ENCODE data around the gene SYAP1. TPM values are rescaled to one million over a fixed set of nuclear protein-coding genes. Genes with fewer than 3 reads are reported as not detected.
"Not testable (repeated sequence)": the region's sequence is repeated elsewhere in the genome, so short reads cannot be mapped to it uniquely, and the experiment has no call there.

The SYAP1 gene
- total RNA-seq, 1 experiment from 2014 or later: 49.8 TPM

DNA sequence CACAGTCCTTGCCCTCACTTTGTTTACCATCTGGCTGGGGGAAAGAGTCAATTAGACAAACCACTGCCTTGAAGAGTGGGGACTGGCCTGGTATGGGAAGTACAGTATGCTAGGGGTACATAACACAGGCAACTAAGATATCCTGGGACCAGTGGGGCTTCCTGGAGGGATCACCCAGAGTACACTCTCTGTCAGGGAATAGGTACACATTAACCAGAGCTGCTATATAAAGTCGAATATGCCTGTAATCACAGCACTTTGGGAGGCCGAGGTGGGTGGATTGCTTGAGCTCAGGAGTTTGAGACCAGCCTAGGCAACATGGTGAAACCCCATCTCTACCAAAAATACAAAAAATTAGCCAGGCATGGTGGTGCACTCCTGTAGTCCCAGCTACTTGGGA is 60.4 kb downstream of the SYAP1 start:
- not testable (repeated sequence) for H3K4me1 ChIP-seq; H3K9me3 ChIP-seq (replicated peaks); H3K27ac ChIP-seq; H3K36me3 ChIP-seq; DNase-seq; H3K4me3 ChIP-seq; H3K27me3 ChIP-seq

- H3K27me3 ChIP-seq: no peaks in the 10 kb centered on the region
- no peaks in the 10 kb centered on the region for H3K36me3 ChIP-seq
- H3K27ac ChIP-seq: no peak overlapping the region
- no peaks in the 10 kb centered on the region for H3K9me3 ChIP-seq (replicated peaks)
- no peak for DNase-seq
- no peak overlapping the region for H3K4me3 ChIP-seq
- H3K4me1 ChIP-seq: no peaks in the 10 kb centered on the region
Observed at GRCh38 chrX:16783452-16783851, 64.0 kb downstream of the SYAP1 start.

- not testable (repeated sequence) for H3K36me3 ChIP-seq; H3K4me3 ChIP-seq; H3K9me3 ChIP-seq (replicated peaks); DNase-seq; H3K27ac ChIP-seq; H3K4me1 ChIP-seq; H3K27me3 ChIP-seq
Observed at GRCh38 chrX:16784440-16784839, 65.0 kb downstream of the SYAP1 start.

DNA sequence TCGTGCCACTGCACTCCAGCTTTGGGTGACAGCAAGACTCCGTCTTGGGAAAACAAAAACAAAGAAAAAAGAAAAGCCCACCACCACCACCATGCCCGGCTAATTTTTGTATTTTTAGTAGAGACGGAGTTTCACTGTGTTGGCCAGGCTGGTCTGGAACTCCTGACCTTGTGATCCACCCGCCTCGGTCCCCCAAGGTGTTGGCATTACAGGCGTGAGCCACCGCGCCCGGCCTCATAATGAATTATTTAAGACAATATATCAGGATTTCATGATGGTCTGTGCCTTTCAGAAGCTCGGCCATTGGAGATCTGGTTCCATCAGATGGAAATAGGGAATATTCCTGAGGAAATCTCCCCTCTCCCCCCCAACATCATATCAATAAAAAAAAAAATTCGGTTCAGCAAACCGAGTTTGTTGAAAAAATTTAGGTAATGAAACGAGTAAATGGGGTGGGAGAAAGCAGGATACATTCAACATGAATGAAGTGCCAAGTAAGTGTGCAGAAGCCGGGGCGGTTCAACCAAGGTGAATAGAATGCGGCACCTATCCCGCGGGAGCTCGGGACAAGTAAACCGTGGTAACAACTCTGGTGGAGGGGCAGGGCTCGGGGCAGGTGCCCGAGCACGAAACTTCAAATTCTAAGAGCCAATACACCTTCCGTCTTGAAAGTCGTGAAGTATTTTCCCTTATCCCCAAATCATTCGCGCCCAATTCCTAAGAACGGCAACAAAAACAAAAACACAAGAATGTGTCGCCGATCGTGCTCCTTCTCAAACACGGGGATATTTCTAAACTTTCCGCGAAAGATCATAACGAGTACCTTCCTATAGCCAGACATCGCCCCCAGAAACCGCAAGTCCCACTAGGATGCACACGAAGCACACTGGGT is 66.1 kb downstream of the SYAP1 start:
- Histone ChIP-seq H3K4me1 (no peaks in the 10 kb centered on the region), H3K4me3 (peak overlapping the region; percentile 64), H3K27ac (no peak overlapping the region), H3K27me3 (no peaks in the 10 kb centered on the region), H3K9me3 (replicated peaks) (no peaks in the 10 kb centered on the region), H3K36me3 (peaks cover under 1% of the 10 kb centered on the region; the same call in 1 of the 2 replicates)
- DNase-seq: peak in 1 of 2 experiments; percentile 7

GRCh38 chrX:16786139-16786790 is 66.9 kb downstream of the SYAP1 start, which contains the start of gene TXLNG:
Gene TXLNG (plus strand): TSS chrX:16786466. CDS start chrX:16786488, 22 bp downstream.
- Histone ChIP-seq H3K9me3 (replicated peaks) (no peaks in the 10 kb centered on the region), H3K36me3 (peaks cover 7% of the 10 kb centered on the region; the same call in 1 of the 2 replicates), H3K27ac (peak within 1 kb of the TSS; percentile 41; the same call in 1 of the 2 replicates), H3K4me3 (peak within 1 kb of the TSS; percentile 64), H3K4me1 (no peaks in the 10 kb centered on the region), H3K27me3 (no peaks in the 10 kb centered on the region)
- peak; percentile 99 for DNase-seq

DNA sequence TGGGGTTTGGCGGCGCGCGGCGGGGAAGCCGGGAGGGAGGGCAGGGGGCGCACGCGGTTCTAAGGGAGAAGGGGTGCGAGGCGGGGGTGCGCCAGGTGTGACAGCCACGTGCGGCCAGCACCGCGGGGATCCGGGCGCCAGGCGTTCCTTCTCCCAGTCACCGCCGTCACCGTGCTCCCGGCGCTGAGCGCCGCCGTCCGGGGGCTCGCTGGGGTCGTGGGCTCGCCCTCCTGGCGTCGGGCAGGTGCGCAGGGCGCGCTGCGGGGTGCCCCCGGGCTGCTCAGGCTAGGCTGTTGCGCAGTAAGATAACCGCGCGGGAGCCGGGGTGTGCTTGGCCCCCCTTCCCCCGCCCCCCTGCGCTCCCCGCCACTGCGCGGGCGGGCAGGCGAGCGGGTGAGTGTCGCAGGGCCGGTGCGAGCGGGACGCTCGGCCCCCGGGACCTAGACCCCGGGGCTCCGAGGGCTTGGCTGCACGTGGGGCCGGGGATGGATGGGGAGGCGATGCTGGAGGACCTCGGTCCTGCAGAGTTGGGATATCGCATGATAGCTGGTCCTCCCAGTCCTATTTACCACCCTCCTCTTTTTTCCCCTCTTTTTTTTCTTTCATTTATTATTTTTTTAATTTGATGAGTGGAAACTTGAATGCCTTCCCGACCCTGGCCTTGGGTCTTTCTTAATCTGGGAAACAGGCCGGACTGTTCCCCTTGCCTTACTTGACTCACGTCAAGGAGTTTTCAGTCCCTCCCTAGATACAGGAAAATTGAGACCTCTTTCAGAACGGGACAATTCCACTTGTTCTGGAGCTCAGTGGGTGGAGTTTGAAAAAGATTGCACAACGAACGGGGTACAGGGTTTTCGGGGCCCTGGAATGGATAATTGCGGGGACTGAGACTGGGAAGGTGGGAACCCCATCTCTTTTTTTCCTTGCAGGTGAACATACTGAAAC is 67.7 kb downstream of the SYAP1 start:
- H3K27ac ChIP-seq: no peak overlapping the region; the same call in 1 of the 2 replicates

DNA sequence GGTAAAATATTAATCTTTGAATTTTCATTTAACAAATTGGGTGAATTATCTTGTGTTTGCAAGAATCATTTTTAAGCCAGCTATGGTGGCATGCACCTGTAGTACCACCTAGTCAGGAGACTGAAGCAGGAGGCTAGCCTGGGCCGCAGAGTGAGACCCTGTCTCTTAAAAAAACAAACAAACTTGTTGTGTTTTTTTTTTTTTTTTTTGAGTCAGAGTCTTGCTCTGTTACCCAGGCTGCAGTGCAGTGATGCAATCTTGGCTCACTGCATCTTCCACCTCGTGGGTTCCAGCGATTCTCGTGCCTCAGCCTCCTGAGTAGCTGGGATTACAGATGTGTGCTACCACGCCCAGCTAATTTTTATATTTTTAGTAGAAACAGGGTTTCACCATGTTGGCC is 69.1 kb downstream of the SYAP1 start:
- Histone ChIP-seq H3K27me3 (no peaks in the 10 kb centered on the region), H3K27ac (no peak overlapping the region), H3K4me3 (no peak overlapping the region), H3K4me1 (no peaks in the 10 kb centered on the region), H3K36me3 (peaks cover 15% of the 10 kb centered on the region; the same call in 1 of the 2 replicates), H3K9me3 (replicated peaks) (no peaks in the 10 kb centered on the region)
- no peak for DNase-seq

More for the DNA sequence above, 67.7 kb downstream of the SYAP1 start:
- H3K36me3 ChIP-seq: peaks cover 10% of the 10 kb centered on the region; the same call in 1 of the 2 replicates
- peak; percentile 16 to 24 for DNase-seq
- no peaks in the 10 kb centered on the region for H3K27me3 ChIP-seq
- H3K4me3 ChIP-seq: peak overlapping the region; percentile 64
- H3K4me1 ChIP-seq: no peaks in the 10 kb centered on the region
- H3K9me3 ChIP-seq (replicated peaks): no peaks in the 10 kb centered on the region

- H3K27ac ChIP-seq: no peak overlapping the region
- peaks cover 26% of the 10 kb centered on the region for H3K36me3 ChIP-seq
Observed at GRCh38 chrX:16796298-16796697, 76.9 kb downstream of the SYAP1 start.

GRCh38 chrX:16797358-16797757 is 77.9 kb downstream of the SYAP1 start:
- H3K27ac ChIP-seq: no peak overlapping the region
- no peak for DNase-seq
- H3K9me3 ChIP-seq (replicated peaks): no peaks in the 10 kb centered on the region
- no peaks in the 10 kb centered on the region for H3K4me1 ChIP-seq
- no peaks in the 10 kb centered on the region for H3K27me3 ChIP-seq
- no peak overlapping the region for H3K4me3 ChIP-seq
- H3K36me3 ChIP-seq: peaks cover 26% of the 10 kb centered on the region

More at GRCh38 chrX:16796298-16796697, 76.9 kb downstream of the SYAP1 start:
- no peaks in the 10 kb centered on the region for H3K4me1 ChIP-seq
- H3K9me3 ChIP-seq (replicated peaks): no peaks in the 10 kb centered on the region
- no peak overlapping the region for H3K4me3 ChIP-seq
- H3K27me3 ChIP-seq: no peaks in the 10 kb centered on the region
- DNase-seq: no peak

- H3K27ac ChIP-seq: no peak overlapping the region
- no peaks in the 10 kb centered on the region for H3K9me3 ChIP-seq (replicated peaks)
- H3K4me3 ChIP-seq: no peak overlapping the region
- no peak for DNase-seq
- no peaks in the 10 kb centered on the region for H3K4me1 ChIP-seq
- H3K27me3 ChIP-seq: no peaks in the 10 kb centered on the region
- peaks cover 27% of the 10 kb centered on the region for H3K36me3 ChIP-seq
Observed at GRCh38 chrX:16797841-16798240, 78.4 kb downstream of the SYAP1 start.

- Histone ChIP-seq H3K4me3 (no peak overlapping the region), H3K36me3 (peaks cover 23% of the 10 kb centered on the region), H3K27ac (no peak overlapping the region), H3K27me3 (no peaks in the 10 kb centered on the region), H3K9me3 (replicated peaks) (no peaks in the 10 kb centered on the region), H3K4me1 (no peaks in the 10 kb centered on the region)
- DNase-seq: no peak
Observed at GRCh38 chrX:16804923-16805464, 85.6 kb downstream of the SYAP1 start.

DNA sequence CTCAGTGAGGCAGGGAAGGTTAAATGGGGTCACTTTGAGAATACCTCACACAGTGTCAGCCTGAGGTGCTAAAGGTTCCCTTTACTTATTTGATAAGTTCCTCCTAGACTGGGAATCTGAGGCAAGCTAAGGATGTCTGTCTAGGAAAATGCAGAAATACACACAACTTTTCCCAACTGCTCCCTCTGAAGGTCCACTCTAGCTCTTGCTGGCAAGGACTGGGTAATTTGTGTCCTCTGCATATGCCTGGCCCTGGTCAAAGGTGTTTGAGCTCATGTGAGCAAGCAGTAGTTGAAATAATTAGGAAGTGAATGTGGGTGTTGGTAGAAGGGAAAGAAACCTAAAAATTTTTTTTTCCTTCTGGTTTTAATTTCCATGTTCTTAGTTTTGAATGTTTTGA is 88.1 kb downstream of the SYAP1 start:
- no peak overlapping the region for H3K27ac ChIP-seq
- peak; percentile 7 to 43 for DNase-seq

GRCh38 chrX:16807976-16808542 is 88.6 kb downstream of the SYAP1 start:
- no peaks in the 10 kb centered on the region for H3K4me1 ChIP-seq
- no peaks in the 10 kb centered on the region for H3K27me3 ChIP-seq
- no peak overlapping the region for H3K4me3 ChIP-seq
- peaks cover 17% of the 10 kb centered on the region for H3K36me3 ChIP-seq
- no peaks in the 10 kb centered on the region for H3K9me3 ChIP-seq (replicated peaks)
- DNase-seq: no peak
- H3K27ac ChIP-seq: no peak overlapping the region

More for the DNA sequence above, 88.1 kb downstream of the SYAP1 start:
- Histone ChIP-seq H3K27me3 (no peaks in the 10 kb centered on the region), H3K9me3 (replicated peaks) (no peaks in the 10 kb centered on the region), H3K36me3 (peaks cover 20% of the 10 kb centered on the region), H3K4me3 (no peak overlapping the region), H3K4me1 (no peaks in the 10 kb centered on the region)

GRCh38 chrX:16814597-16814996 is 95.2 kb downstream of the SYAP1 start:
- H3K27ac ChIP-seq: no peak overlapping the region
- H3K9me3 ChIP-seq (replicated peaks): no peaks in the 10 kb centered on the region
- H3K4me1 ChIP-seq: no peaks in the 10 kb centered on the region
- H3K36me3 ChIP-seq: no peaks in the 10 kb centered on the region; the same call in none of the 2 replicates
- no peak overlapping the region for H3K4me3 ChIP-seq
- H3K27me3 ChIP-seq: no peaks in the 10 kb centered on the region
- DNase-seq: no peak

Data from SJCRH30 (cell line).